HG03097 (cell line): ENCODE results near the gene TNNI3.
"Not testable (repeated sequence)": the region's sequence is repeated elsewhere in the genome, so short reads cannot be mapped to it uniquely, and the experiment has no call there.

Experiments used
- ATAC-seq: cut with Tn5 transposase; IDR thresholded peaks from one replicate; pipeline ENCODE4 v1.9.1; 2021; ENCODE audit not compliant: unreplicated experiment, low FRiP score

Gene TNNI3

DNA sequence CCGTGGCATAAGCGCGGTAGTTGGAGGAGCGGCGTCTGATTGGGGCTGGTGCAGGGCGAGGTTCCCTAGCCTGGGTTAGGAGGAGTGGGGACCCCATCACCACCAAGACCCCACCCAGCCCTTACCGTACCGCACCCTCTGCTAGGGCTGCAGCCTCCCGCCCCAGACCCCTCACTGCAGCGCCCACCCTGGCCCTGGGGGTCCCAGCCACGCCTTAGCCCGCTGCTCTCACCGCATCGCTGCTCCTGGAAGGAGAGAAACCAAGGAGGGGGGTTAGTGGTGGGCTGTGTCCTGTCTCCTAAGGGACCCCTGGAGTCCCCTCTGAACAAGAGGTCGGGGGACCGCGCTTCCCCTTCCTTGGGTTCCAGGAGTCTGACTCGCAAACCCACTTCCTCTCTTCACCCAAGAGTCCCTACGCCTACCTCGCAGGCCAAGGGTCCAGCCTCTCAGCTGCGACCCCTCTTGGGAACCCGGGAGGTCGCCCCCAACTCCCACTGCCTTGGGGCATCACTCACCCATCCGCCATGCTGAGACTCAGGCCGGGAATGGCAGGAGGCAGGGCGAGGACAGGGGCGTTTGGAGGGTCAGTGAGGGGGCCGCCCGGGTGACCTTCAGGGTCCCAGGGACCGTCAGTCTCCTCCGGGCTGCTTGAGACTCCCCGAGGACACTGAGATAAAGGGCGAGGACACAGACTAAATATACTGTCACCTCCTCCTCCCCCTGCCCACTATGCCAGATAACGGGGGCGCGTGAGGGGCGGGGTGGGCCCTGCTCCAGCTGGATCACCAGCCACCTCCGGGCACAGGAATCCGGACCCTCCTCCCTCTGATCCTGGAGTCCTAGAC, at the start of gene TNNI3:
Gene TNNI3 (minus strand): TSS at position 669 of the 845 bp plus-strand sequence. CDS start 143 bp downstream, at position 526.
- ATAC-seq: no peak

DNA sequence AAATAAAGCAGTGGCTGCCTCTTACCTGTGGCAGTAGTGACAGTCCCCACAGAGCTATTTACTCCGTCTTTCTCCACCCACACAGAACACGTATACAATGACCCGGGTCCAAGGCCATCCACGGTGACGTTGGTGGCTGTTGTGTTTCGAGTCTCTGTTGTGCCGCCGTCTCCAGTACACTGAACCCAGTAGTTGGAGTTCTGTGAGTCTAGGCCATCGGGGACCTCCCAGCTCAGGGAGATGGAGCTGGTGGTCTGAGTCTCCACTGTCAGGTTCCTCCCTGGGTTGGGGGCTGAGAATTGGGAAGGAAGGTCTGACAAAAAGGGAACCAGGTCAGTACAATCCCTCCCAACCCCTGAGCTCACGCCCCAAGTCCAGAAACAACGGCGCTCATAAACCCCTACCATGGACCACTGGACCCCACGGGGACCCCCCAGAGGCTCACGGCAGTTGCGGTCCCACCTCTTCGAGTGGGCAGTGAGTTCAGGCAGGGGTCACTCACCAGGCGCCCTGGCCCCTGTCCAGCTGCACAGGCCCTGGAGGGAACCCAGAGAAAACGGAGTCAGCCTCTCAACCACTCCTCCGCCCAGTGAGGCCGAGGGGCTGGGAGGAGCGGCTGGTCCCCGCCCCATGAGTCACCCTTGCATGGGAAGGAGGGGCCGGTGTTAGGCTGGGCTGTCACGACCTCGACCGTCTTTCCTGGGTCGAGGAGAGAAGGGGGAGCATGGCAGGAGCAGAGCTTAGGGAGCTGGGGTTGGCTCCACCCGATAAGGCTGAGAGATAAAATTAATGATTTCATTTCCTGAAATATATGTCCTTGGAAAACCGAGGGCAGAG, 49.4 kb upstream of the TNNI3 start:
- ATAC-seq: no peak

DNA sequence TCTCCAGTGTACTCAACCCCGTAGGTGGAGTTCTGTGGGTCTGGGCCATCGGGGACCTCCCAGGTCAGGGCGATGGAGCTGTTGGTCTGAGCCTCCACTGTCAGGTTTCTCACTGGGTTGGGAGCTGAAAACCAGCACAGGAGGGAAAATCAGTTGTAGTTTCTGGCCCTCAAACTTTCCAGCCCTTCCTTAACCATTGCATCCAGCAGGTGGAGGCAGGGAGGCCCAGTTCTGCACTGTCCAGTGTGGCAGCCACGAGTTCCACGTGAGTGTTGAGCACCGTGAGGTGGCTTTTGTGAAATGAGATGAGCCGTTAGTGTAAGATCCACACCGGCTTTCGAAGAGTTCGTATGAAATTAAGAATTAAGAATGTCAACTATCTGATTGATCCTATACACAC, 44.7 kb upstream of the TNNI3 start:
- ATAC-seq: not testable (repeated sequence)

DNA sequence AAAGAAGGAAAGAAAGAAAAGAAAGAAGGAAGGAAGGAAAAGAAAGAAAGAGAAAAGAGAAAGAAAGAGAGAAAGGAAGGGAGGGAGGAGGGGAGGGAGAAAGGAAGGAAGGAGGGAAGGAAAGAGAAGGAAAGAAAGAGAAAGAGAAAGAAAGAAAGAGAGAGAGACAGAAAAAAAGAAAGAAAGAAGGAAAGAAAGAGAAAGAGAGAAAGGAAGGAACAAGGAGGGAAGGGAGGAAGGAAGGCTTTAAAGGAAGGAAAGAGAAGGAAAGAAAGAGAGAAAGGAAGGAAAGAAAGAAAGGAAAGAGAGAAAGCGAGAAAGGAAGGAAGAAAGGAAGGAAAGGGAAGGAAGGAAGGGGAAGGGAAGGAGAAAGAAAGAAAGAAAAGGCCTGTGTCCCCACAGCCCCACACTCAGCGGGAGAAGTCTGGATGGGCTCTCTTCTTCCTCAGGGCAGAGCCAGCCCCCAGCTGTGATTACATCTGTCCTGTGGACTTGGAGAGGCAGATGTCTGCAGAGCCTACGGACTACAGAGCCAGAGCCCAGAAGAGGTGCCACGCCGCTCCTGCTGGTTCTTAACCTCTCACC, 42.2 kb upstream of the TNNI3 start:
- no peak for ATAC-seq

DNA sequence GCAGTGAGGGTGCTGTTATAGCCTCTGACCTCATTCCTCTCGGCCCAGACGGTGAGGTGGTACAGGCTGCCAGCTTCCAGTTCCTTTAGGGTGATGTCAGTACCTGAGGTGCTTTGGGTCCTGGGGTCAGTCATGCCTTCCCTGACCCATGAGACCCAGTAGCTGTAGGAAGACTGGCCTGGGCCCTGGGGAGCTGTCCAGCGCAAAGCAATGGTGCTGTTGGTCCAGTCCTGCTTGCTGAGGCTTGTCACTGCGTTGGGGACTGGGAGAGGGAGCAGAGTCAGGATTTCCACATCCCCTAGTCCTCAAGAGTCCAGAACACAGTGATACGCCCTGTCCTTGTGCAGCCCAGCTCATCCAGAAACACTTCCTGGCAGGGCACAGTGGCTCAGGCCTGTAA, 41.1 kb upstream of the TNNI3 start:
- no peak for ATAC-seq

DNA sequence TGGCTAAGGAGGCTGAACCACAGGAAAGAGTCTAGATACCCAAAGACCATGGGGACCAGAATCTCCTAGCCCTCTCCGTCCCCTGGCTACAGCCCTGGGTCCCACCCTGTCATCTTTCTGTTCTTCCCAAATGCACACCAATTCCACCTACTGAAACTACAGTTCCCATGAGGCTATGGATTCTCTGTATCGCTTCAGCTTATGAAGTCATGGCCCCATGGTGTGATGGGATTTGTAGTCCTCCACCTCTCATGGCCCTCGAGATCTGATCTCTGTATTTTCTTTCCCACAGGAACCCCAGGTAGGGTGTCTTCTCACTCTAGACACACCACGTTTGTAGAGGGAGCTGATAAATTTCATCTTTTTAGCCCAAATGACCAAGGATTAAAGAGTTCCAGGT, 40.0 kb upstream of the TNNI3 start:
- no peak for ATAC-seq

DNA sequence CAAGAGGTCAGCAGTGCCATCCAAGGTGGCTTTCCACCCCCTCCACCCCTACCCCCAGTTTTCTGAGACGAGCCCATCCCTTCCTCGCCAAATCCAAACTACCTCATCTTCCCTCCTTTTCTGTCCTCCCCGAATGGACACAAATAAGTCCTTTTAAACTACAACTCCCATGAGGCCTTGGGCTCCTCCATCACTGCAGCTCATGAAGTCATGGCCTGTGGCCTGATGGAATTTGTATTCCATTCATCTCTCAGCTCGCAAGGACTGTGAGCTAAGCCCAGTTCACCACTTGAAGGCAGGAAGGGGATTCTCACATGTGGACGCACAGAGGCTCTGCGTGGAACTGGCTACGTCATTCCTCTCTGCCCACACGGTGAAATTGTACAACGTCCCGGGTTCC, 39.3 kb upstream of the TNNI3 start:
- ATAC-seq: no peak

DNA sequence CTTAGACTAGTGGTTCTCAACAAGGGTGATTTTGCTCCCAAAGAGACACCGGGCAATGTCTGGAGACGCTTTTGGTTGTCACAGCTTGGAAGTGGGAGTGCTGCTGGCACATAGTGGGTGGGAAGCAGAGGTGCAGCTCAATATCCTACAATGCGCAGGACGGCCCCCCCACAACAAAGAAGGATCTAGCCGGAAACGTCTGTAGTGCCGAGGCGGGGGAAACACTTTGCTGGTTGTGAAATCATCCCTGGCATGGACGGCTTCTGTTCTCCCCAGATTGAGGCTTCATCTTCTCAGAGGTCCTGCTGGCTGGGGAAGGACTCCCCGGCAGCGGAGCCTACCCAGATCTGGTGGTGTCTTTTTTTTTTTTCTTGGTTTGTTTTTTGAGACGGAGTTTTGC, 35.9 kb upstream of the TNNI3 start:
- ATAC-seq: no peak

DNA sequence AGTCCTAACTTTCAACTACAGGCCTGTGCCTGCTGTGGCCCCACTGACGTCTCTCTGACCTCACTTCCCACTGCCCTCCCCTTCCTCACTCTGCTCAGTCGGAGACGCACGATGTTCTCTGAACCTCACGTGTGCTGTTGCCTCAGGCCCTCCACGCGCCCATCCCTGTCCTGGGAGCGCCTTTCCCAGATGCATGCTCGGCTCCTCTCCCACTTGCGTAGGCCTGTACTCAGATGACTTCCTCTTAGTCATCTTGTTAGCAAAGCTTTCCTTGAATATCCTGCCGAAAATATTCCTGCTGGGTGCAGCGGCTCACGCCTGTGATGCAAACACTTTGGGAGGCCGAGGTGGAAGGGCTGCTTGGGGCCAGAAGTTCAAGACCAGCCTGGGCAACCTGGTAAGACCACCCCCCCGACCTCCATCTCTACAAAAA, 31.9 kb upstream of the TNNI3 start:
- no peak for ATAC-seq

DNA sequence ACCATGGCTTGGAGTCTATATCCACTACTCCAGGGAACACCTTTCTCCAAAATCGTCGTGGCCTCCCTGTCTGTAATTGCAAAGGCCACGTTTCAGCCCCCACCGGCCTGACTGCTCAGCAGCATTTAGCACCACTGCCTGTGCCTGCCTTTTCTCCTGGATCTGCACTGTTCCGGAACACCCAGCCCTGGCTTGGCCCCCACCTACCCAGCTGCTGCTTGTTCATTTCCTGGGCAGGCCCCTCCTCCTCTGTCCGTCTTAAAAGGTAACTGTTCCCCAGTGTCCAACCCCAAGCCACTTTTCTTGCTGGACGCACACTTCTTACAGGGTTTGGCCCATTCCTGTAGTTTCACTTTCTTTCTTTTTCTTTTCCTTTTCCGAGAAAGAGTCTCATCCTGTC, 31.1 kb upstream of the TNNI3 start:
- no peak for ATAC-seq

DNA sequence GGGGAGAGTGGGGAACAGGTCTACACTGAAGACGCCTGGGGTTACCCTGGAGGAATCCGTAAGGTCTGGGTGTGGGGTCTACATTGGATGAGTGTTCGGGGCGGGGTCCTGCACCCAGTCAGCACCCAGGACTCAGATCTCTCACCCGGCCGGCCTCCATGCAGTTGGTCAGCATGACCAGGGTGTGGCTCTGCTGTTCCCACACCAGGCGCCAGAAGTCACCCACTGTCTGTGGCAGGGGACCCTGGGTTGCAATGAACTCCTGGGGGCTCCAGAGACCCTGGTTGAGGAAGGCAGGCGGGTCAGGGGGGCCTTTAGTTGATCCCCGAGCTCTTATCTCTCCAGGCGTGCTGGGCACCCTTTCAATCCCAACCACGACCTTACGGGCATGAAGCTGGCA, 28.5 kb upstream of the TNNI3 start:
- no peak for ATAC-seq

DNA sequence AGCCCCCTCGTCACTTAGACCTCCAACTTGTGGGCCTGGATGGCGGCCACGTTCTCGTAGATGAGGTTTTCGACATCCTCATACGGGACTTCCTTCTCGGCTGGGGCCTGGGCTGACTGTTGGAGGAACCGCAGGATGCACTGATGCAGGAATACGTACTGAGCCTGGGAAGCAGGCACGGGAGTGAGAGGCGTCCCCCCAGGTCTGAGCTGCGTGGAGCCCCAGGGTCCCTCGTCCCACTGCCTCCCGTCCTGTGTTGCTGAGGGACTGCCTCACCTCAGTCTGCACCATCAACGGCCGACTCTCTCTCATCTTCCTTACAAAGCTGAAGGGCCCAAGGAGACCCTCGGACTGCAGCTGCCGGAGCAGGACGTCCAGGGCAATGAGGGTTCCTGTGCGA, 24.2 kb upstream of the TNNI3 start:
- ATAC-seq: no peak

DNA sequence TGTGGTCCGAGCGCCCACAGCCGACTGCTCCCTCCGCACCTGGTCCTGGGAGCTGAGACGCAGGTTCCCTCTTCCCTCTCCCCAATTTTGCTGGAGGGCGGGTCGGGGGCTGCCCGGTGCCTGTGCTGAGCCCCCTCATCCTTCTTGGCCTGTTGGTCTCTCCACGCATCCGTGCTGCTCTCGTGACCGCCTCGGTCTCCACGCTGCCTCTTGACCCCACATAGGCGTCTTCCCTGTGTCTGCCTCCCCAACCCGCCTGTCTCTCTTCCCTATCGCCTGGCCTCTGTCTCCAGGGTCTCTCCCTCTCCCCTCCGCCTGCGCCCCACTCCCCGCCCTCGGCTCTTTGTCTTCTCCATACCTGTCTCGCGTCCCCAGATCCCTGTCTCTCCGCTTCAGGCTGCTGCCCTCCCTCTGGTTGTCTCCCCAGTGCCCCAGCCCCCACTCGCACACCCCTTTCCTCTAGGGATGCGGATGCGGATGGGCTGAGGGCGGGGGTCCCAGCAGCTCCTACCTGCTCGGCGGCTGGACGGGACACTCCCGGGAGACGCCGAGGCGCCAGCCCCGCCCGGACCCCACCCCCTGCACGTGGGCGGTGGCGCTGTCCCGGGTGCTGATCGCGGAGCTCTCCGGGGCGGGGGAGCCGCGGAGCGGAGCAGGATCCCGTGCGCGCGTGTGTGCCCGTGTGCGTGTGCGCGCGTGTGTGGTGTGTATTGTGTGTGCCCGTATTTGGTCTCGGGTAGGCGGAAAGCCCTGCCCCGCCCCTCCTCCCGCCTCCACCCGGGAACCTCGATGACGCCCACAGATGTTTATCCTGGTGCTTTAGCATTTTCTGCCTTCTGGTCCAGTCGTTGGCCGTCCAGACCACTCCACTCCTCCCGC, 22.3 kb upstream of the TNNI3 start, which contains the start of gene SYT5:
Gene SYT5 (minus strand): TSS at position 684 of the 879 bp plus-strand sequence. CDS start 1,248 bp downstream, outside the sequence.
- no peak for ATAC-seq

DNA sequence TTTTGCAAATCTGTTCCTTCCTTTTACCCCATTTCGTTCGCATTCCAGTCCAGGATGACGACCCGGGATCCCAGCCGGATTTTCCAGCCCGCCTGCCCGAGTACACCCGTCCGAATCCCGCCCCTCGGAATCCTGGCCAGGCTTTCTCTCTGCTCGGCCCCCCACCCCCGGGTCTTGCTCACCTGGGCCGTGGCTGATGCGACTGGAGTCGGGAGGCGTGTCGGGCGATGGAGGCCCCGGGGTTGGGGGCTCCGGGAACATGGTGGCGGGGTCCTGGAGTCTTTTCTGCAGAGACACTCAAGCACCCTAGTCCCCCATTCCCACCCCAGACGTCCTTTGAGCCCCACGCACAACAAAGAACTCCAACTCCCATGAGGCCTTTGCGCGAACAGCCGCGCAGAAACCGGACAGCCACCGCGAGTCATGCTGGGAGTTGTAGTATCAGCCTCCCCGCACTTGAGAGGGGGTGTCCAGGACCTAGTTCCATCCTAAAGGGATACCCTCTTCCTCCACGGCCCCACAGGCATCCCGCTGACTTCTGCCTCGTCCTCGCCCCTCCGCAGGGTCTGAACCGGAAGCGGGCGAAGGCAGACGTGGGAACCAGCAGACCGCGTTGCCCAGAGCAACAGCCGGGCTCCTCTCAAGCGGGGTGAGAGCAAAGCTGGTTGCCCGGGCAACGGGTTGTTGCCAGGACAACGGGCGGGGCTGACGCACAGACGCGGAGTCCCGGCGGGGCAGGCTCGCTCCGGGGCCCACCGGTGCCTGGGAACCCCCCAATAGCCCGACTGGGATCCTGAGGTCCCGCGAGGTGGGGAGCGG, 21.5 kb upstream of the TNNI3 start:
- ATAC-seq: peak; percentile 56

DNA sequence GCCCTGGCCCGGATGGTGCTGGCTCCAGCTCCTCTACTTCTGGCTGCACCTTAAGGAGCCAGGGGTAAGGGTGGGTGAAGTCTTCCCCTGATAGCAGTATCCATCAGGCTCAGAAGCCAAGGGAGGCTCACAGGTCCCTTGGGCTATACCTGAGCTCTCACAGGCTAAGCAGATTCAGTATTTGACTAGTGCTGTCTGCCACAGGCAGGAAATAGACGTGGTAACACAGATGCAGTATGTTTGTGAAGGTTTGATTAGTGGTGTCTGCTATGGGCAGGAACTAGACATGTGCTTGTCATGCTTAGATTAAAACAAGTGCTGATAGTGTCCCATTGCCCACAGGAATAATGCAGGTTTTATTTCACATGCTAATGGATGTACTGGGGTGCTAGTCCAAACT, 18.5 kb upstream of the TNNI3 start:
- ATAC-seq: no peak

DNA sequence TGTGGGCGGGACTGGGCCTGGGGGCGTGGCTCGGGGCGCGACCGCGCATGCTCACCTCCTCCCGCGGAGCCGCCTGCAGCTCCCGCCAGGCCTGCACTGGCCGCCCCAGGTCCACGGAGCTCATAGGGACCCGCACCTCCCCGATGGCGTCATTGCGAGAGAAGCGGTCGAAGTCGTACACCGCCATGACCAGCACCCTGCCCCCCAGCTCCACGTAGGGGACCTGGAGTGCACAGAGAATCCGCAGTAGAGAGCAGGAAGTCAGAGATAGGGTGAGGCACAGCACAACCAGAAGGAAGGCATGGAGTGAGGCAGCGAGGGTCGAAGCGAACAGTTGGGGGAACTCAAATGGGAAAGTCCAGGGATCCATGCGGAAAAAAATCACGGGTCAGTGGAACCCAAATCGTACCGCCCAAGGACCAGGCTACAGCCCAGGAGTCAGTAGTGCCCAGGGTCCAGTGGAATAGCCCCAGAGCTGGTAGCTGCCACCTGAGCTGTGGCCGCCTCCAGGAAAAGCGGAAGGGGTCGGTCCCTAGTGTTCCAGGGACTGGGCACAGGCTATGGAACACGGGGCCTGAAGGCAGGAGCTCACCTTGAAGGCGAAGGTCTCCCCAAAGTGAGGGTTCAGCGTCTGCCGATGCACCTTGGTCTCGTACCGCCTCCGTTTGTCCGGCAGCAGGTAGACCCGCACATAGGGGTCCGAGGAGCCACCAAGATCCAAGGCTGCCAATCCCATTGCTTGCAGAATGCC, 17.8 kb upstream of the TNNI3 start:
- ATAC-seq: no peak

DNA sequence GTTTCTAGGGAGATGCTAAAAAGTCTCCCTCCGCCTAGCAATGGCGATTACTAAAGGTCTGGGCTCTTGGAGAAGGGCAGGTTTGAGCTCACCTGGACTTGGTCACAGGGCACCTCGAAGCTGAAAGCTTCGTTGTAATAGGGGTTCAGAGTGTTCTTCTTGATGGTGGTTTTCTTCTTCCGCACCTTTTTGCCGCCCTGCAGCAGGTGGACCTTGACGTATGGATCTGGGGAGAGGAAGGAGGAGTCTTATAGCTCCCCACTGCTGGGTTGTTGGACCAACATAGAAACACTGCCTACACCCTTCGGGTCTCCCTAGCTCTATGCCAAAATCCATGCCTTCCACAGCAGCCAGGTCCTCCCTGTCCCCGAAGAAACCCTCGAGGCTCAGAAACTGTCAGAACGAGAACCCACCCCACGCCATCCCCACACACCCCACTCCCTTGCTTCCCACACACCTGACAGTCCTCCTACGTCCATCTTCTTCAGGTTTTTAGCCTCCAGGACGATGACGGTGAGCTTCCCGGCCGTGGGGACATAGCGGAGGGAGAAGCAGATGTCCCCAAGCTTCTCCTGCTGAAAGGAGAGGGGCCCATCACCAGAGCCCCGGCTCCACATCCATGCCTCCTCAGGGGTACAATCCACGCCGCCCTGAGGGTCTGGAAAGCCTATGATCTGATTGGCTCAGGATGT, 17.0 kb upstream of the TNNI3 start:
- no peak for ATAC-seq

DNA sequence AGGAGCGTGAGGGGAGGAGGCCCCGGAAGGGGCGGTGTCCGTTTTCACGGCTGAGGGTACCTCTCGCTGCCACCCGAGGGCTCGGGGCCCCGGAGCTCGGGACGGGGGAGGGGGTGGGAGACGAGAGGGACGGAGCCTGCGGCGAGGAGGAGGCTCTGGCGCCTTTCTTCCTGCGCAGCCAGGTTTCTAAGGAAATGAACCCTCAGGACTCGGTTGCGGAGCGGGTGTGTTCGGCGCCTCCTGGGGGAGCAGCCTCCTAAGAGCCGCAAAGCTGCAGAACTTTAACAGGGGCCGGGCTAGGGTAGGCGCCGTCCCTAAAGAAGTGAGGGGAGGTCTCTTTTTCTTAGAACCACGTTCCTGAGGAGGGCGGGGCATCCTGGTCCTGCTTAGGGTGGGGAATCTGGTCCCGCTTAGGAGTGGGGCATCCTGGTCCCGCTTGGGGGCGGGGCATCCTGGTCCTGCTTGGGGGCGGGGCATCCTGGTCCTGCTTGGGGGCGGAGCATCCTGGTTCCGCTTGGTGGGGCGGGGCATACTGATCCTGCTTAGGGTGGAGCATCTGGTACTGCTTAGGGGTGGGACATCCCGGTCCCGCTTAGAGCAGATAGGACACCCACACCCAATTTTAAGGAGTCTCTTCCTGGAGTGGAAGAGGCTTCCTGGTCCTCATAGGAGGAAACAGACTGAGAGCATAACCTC, 16.3 kb upstream of the TNNI3 start:
- ATAC-seq: no peak
